ENCODE results near the gene COBLL1. TPM values are rescaled to one million over a fixed set of nuclear protein-coding genes. Genes with fewer than 3 reads are reported as not detected.

COBLL1 gene
- total RNA-seq, 1 experiment from 2014 or later, result 8.0 TPM

DNA sequence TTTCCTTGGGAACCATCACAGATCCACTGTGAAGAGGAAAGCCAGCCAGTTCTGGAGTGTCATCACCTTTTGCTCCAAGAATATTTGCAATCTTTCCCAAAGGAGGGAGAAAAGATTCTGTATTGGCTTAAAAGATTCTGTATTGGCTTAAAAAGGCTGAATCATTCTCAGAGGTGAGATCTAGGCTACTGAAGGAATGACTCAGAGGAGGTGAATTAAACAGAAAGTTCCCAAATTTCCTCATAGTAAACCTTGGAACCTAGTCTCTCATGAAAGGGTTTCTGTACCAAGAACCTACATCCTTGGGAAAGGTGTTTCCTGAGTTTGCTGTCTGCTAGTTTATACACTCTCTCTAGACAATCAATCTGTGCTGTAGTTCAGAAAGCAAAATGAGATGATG, 186.3 kb downstream of the COBLL1 start:
- POLR2A ChIA-PET (ENCODE audit: unreplicated experiment), result no interaction called here
- Histone ChIP-seq H2AFZ (peak overlapping the region; percentile 60; the same call in 1 of the 2 replicates), H3K27ac (peak overlapping the region; percentile 59)

DNA sequence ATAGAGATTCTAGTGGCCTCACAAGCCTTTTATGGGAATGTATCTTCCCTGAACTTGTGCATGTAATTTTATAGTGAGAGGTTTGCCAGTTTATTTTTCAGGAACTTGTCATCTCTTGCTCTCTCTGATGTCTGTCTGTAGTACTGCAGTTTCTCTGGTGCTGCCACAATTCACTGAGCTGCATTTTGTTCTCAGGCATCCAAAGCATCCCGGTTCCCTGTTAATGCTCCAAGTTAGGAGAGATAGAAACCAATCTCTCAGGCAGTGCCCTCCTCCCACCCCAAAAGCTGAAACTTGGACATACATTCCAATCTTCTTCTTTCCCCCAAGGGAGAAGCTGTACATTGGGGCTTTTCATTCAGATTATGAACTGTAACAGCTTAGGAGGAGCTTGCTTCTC, 190.3 kb downstream of the COBLL1 start:
- DNase-seq, result no peak
- no peak overlapping the region for H2AFZ ChIP-seq
- no peaks in the 10 kb centered on the region for H3K9me3 ChIP-seq (ENCODE audit: insufficient read depth, low read depth)
- no peaks in the 10 kb centered on the region for H3F3A ChIP-seq (ENCODE audit: insufficient read depth, low read depth)
- intact Hi-C loops (cut with micrococcal nuclease; ENCODE audit: unreplicated experiment), result no loop called here
- H3K4me1 ChIP-seq (replicated peaks; ENCODE audit: insufficient read depth), result peaks cover 13% of the 10 kb centered on the region
- H3K4me2 ChIP-seq, result no peak overlapping the region
- no peaks in the 10 kb centered on the region for H3K9me2 ChIP-seq (ENCODE audit: insufficient read depth)
- no peak overlapping the region for H3K4me3 ChIP-seq
- H3K27ac ChIP-seq, result no peak overlapping the region
- CTCF ChIA-PET, result no interaction called here
- no peaks in the 10 kb centered on the region for H3K79me2 ChIP-seq (ENCODE audit: low read depth)
- TF ChIP-seq, protein P1, sequence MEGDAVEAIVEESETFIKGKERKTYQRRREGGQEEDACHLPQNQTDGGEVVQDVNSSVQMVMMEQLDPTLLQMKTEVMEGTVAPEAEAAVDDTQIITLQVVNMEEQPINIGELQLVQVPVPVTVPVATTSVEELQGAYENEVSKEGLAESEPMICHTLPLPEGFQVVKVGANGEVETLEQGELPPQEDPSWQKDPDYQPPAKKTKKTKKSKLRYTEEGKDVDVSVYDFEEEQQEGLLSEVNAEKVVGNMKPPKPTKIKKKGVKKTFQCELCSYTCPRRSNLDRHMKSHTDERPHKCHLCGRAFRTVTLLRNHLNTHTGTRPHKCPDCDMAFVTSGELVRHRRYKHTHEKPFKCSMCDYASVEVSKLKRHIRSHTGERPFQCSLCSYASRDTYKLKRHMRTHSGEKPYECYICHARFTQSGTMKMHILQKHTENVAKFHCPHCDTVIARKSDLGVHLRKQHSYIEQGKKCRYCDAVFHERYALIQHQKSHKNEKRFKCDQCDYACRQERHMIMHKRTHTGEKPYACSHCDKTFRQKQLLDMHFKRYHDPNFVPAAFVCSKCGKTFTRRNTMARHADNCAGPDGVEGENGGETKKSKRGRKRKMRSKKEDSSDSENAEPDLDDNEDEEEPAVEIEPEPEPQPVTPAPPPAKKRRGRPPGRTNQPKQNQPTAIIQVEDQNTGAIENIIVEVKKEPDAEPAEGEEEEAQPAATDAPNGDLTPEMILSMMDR (conservative IDR thresholded peaks at IDR 0.05), result no peak
- TF ChIP-seq EZH2 (IDR thresholded peaks at IDR 0.05; ENCODE audit: low read depth), result no peak
- no peaks in the 10 kb centered on the region for H4K20me1 ChIP-seq (ENCODE audit: insufficient read depth)
- no peaks in the 10 kb centered on the region for H3K27me3 ChIP-seq (ENCODE audit: insufficient read depth, low read depth)
- BruUV-seq (replicated peaks), result no TSS peak
- POLR2A ChIA-PET (ENCODE audit: unreplicated experiment), result no interaction called here
- no peaks in the 10 kb centered on the region for H3K36me3 ChIP-seq (ENCODE audit: low read depth)

More for the DNA sequence above, 186.3 kb downstream of the COBLL1 start:
- no peaks in the 10 kb centered on the region for H3K9me2 ChIP-seq (ENCODE audit: insufficient read depth)
- CTCF ChIA-PET, result no interaction called here
- peaks cover 13% of the 10 kb centered on the region for H3K4me1 ChIP-seq (replicated peaks; ENCODE audit: insufficient read depth)
- no peaks in the 10 kb centered on the region for H3K9me3 ChIP-seq (ENCODE audit: insufficient read depth, low read depth)
- no peaks in the 10 kb centered on the region for H4K20me1 ChIP-seq (ENCODE audit: insufficient read depth)
- H3K27me3 ChIP-seq (ENCODE audit: insufficient read depth, low read depth), result no peaks in the 10 kb centered on the region
- H3K4me2 ChIP-seq, result peak overlapping the region; percentile 16; the same call in 1 of the 2 replicates
- H3K4me3 ChIP-seq, result no peak overlapping the region
- intact Hi-C loops (cut with micrococcal nuclease; ENCODE audit: unreplicated experiment), result no loop called here
- DNase-seq, result peak in 1 of 2 experiments; percentile 52
- TF ChIP-seq, protein P1 (conservative IDR thresholded peaks at IDR 0.05), result no peak
- TF ChIP-seq EZH2 (IDR thresholded peaks at IDR 0.05; ENCODE audit: low read depth), result no peak
- no peaks in the 10 kb centered on the region for H3K36me3 ChIP-seq (ENCODE audit: low read depth)
- no peaks in the 10 kb centered on the region for H3F3A ChIP-seq (ENCODE audit: insufficient read depth, low read depth)
- H3K79me2 ChIP-seq (ENCODE audit: low read depth), result no peaks in the 10 kb centered on the region
- no TSS peak for BruUV-seq (replicated peaks)

DNA sequence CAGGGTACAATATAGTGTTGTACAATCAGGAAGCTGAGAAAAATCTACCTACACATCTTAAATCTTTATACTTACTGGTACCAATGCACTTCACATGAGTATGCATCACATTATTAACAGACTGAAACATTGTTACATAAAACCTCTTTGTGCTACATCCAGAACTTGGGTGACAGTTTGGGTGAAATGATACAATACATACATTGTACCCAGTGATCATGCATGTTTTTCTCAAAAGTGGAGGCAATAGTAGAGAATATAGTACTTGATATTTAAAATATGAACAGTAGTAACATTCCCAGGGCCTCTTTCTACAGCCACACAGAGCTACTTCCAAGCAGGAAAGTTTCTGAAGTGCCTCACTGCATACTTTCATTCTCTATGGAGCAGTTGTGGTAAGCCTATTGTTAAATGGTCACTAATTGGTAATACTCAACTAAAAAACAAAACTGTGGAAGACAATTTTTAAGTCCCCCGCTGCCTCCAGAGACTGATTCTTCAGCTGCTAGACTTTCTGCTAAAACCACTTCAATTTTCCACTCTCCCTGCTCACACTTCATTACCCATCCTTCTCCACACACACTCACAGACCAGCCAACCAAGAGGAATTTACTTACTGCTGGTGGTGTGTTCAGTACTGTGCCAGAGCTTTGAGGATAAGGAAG, 197.5 kb downstream of the COBLL1 start:
- Histone ChIP-seq H2AFZ (no peak overlapping the region), H3K4me3 (no peak overlapping the region), H3K27me3 (ENCODE audit: insufficient read depth, low read depth) (no peaks in the 10 kb centered on the region), H3K27ac (no peak overlapping the region), H3K4me1 (replicated peaks; ENCODE audit: insufficient read depth) (no peaks in the 10 kb centered on the region), H3K9me2 (ENCODE audit: insufficient read depth) (no peaks in the 10 kb centered on the region), H3K4me2 (no peak overlapping the region), H3F3A (ENCODE audit: insufficient read depth, low read depth) (no peaks in the 10 kb centered on the region), H3K9me3 (ENCODE audit: insufficient read depth, low read depth) (no peaks in the 10 kb centered on the region), H4K20me1 (ENCODE audit: insufficient read depth) (no peaks in the 10 kb centered on the region), H3K79me2 (ENCODE audit: low read depth) (no peaks in the 10 kb centered on the region), H3K36me3 (ENCODE audit: low read depth) (no peaks in the 10 kb centered on the region)
- no peak for DNase-seq
- BruUV-seq (replicated peaks), result no TSS peak
- TF ChIP-seq EZH2 (IDR thresholded peaks at IDR 0.05; ENCODE audit: low read depth), result no peak
- intact Hi-C loops (cut with micrococcal nuclease; ENCODE audit: unreplicated experiment), result no loop called here
- ChIA-PET POLR2A (ENCODE audit: unreplicated experiment) (no interaction called here), CTCF (no interaction called here)
